NCI-H2171 (cell line): ENCODE data around the gene ABCC4.

ENCODE experiments used
- DNase-seq: peaks from one replicate; lab custom pipeline; 2025; lab: John Stamatoyannopoulos, UW

Gene ABCC4

GRCh38 chr13:95044452-95045205, 256.6 kb downstream of the ABCC4 start:
- no peak for DNase-seq

GRCh38 chr13:95039415-95039814, 261.8 kb downstream of the ABCC4 start:
- no peak for DNase-seq

GRCh38 chr13:95038949-95039348, 262.3 kb downstream of the ABCC4 start:
- DNase-seq: no peak

- no peak for DNase-seq
Observed at GRCh38 chr13:95035311-95036109, 265.7 kb downstream of the ABCC4 start.

- no peak for DNase-seq
Observed at GRCh38 chr13:95033890-95034289, 267.4 kb downstream of the ABCC4 start.

- no peak for DNase-seq
Observed at GRCh38 chr13:95032121-95032520, 269.1 kb downstream of the ABCC4 start.

DNA sequence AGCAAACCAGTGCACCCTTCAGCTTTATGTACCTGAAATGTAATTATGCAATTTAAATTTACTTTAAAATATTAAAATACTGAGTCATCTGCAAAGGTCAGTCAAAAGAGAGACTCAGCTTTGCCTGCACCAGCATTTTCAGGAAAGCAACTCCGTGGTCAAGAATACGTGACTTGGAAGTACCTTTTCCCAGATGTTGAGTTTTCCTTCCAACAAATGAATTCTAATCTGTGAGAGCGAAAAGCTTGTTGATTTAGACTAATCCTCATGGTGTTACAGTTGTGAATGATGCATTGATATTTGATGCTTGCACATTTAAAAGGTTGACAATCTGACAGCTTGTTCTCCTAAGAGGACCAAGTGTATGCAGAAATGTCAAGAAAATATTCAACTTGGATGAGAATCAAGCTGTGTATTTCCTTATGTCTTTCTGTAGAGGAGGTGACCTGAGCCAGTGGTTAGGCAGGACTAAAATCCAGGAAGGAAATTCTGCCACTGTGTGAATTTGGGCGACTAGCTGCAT, 270.4 kb downstream of the ABCC4 start:
- DNase-seq: no peak

- no peak for DNase-seq
Observed at GRCh38 chr13:95027638-95028037, 273.6 kb downstream of the ABCC4 start.

DNA sequence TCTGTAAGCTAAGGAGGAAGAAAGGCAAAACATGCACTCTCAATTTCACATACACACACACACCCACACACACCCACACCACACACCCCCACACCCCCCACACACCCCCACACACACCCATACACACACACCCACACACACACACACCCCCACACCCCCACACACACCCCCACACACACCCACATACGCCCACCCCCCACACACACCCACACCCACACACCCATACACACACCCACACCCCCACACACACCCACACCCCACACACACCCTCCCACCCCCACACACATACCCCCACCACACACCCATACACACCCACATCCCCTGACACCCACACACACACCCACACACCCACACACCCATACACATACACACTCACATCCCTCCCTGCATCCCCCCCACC, 276.1 kb downstream of the ABCC4 start:
- no peak for DNase-seq

- DNase-seq: peak; percentile 65
Observed at GRCh38 chr13:95023405-95023804, 277.8 kb downstream of the ABCC4 start.

- DNase-seq: no peak
Observed at GRCh38 chr13:95020298-95020987, 280.8 kb downstream of the ABCC4 start.

- no peak for DNase-seq
Observed at GRCh38 chr13:95019886-95020285, 281.4 kb downstream of the ABCC4 start.

GRCh38 chr13:95007322-95007721, 293.9 kb downstream of the ABCC4 start:
- no peak for DNase-seq

DNA sequence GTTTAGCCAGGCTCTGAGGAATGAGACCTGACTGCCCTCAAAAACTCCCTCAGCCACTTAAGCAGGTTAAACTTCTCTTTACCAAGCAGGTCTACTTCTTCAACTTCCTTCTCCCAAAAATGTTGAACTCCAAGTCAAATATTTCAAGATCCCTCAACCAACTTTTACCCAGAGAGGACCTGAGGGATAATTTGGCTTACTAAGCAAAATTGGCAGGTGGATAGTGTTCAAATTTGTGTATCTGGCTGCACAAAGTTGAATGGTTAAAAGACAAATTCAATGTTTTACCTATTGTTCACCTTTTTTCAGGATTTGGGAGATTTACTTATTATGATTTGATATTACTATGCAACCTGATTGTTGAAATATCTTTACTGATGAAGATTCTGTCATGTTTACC, 296.0 kb downstream of the ABCC4 start:
- DNase-seq: no peak

GRCh38 chr13:95003019-95003813, 298.0 kb downstream of the ABCC4 start:
- peak; percentile 60 for DNase-seq

DNA sequence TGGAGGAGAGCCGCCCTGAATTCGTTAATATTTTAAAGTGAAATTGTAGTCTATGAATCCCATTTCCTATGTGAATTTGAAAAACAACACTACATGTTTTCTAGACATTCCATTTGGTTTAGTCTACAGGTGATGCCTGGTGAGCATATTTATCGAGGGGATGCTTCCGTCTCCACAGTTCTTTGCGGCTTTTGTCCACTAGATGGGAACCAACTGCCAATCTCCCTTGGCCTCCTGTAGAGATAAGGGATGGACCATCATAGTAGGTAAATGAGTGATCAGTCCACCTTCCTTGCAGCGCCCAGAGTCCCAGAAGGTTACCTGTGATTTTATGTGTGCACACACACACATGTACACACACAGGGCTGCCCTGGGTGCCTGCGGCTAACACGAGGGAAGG, 299.1 kb downstream of the ABCC4 start:
- DNase-seq: no peak

- no peak for DNase-seq
Observed at GRCh38 chr13:94999871-95000270, 301.4 kb downstream of the ABCC4 start.

- no peak for DNase-seq
Observed at GRCh38 chr13:94997126-94997525, 304.1 kb downstream of the ABCC4 start.

DNA sequence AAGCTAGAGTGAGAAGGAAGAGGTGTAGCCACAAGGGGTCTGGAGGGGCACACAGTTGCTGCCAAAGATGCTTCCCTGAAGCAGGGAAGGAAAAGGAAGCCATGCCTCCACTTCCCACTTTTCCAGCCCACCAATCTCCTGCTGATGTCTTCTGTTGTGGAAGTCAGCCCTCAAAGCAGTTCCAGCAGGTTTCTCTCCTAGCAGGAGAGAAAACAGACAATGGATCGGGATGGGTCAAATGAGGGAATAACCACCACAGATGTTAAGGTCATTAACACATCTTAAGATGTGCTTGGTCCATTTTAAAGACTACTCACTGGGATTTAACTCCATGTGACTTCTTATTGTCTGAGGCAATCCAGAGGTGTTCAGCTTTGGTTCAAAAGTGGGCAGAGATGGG, 304.8 kb downstream of the ABCC4 start:
- no peak for DNase-seq

GRCh38 chr13:94994506-94994905, 306.7 kb downstream of the ABCC4 start:
- DNase-seq: no peak

DNA sequence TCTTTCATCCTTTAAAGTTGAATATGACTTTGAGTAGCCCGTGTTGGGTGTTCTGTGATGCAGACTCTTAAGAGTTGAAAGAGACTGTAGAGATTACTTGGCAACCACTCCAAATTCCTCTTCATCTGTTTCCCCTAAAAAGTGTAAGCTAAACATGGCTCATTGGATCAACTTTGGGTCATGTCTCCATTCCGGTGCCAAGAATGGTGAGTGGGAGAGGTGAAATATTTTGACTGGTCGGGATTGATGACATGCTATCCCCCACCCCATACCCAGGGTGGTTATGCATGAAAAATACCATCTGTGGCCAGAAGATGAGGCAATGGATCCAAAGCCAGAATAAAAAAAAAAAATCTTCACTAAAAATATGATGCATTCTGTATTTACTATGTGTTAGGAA, 307.6 kb downstream of the ABCC4 start:
- DNase-seq: no peak
